GM19238 (cell line): ENCODE results near the gene SLC25A45.
"Not testable (repeated sequence)": the region's sequence is repeated elsewhere in the genome, so short reads cannot be mapped to it uniquely, and the experiment has no call there.

Experiments
- DNase-seq: peaks from one replicate; pipeline ENCODE4 v3.0.0; 2011; ENCODE audit warnings: low spot score; ENCODE audit not compliant: insufficient read length

SLC25A45 gene

GRCh38 chr11:65363770-65364169, 18.7 kb downstream of the SLC25A45 start:
- DNase-seq = no peak

- DNase-seq = no peak
Measured at GRCh38 chr11:65362966-65363365, 19.5 kb downstream of the SLC25A45 start.

GRCh38 chr11:65362320-65362931, 20.0 kb downstream of the SLC25A45 start:
- peak; percentile 52 for DNase-seq

- DNase-seq = no peak
Measured at GRCh38 chr11:65357856-65358356, 24.5 kb downstream of the SLC25A45 start.

GRCh38 chr11:65356394-65356972, 26.0 kb downstream of the SLC25A45 start:
- DNase-seq = no peak

GRCh38 chr11:65355776-65356393, 26.6 kb downstream of the SLC25A45 start:
- DNase-seq = no peak

- peak; percentile 70 for DNase-seq
Measured at GRCh38 chr11:65355013-65355775, 27.3 kb downstream of the SLC25A45 start.

- DNase-seq = peak; percentile 100
Measured at GRCh38 chr11:65354265-65355012, 28.0 kb downstream of the SLC25A45 start, which contains the start of gene TIGD3. Gene TIGD3, plus strand, starts transcription at chr11:65354751. Its CDS starts 1,058 bp downstream, at chr11:65355809.

- no peak for DNase-seq
Measured at GRCh38 chr11:65353900-65354264, 28.6 kb downstream of the SLC25A45 start.

GRCh38 chr11:65353376-65353775, 29.1 kb downstream of the SLC25A45 start:
- no peak for DNase-seq

GRCh38 chr11:65352783-65353182, 29.7 kb downstream of the SLC25A45 start:
- DNase-seq = no peak

- no peak for DNase-seq
Measured at GRCh38 chr11:65351511-65351910, 30.9 kb downstream of the SLC25A45 start.

GRCh38 chr11:65341856-65342255, 40.6 kb downstream of the SLC25A45 start:
- no peak for DNase-seq

GRCh38 chr11:65340226-65340625, 42.2 kb downstream of the SLC25A45 start:
- DNase-seq = no peak

- DNase-seq = no peak
Measured at GRCh38 chr11:65338676-65339075, 43.8 kb downstream of the SLC25A45 start.

GRCh38 chr11:65334696-65335295, 47.6 kb downstream of the SLC25A45 start:
- DNase-seq = no peak

GRCh38 chr11:65332591-65332990, 49.9 kb downstream of the SLC25A45 start:
- not testable (repeated sequence) for DNase-seq

- no peak for DNase-seq
Measured at GRCh38 chr11:65330544-65330943, 51.9 kb downstream of the SLC25A45 start.

- DNase-seq = peak; percentile 63
Measured at GRCh38 chr11:65329944-65330403, 52.5 kb downstream of the SLC25A45 start.

- no peak for DNase-seq
Measured at GRCh38 chr11:65329478-65329877, 53.0 kb downstream of the SLC25A45 start.

GRCh38 chr11:65327021-65327420, 55.4 kb downstream of the SLC25A45 start:
- no peak for DNase-seq
